GM15510 (cell line): ENCODE data around the gene GPR137.

Experiments
- POLR2A ChIP-seq: IDR thresholded peaks from 3 replicates; pipeline ENCODE4 v1.6.1; 2011; ENCODE audit warnings: borderline replicate concordance; ENCODE audit not compliant: insufficient read length; ENCODE audit errors: extremely low read depth

The GPR137 gene

GRCh38 chr11:64322925-64323260, 37.2 kb downstream of the GPR137 start:
- TF ChIP-seq POLR2A, result no peak

- no peak for TF ChIP-seq POLR2A
These were observed 37.7 kb downstream of the GPR137 start for GRCh38 chr11:64323373-64323772.

GRCh38 chr11:64324692-64325469, 39.2 kb downstream of the GPR137 start:
- TF ChIP-seq POLR2A, result no peak

- no peak for TF ChIP-seq POLR2A
These were observed 41.7 kb downstream of the GPR137 start for GRCh38 chr11:64327375-64327774.

GRCh38 chr11:64327993-64328392, 42.3 kb downstream of the GPR137 start:
- TF ChIP-seq POLR2A, result no peak

- no peak for TF ChIP-seq POLR2A
These were observed 45.2 kb downstream of the GPR137 start for GRCh38 chr11:64330888-64331287.

- TF ChIP-seq POLR2A, result no peak
These were observed 46.1 kb downstream of the GPR137 start for GRCh38 chr11:64331569-64332371.

- no peak for TF ChIP-seq POLR2A
These were observed 47.9 kb downstream of the GPR137 start for GRCh38 chr11:64333556-64333955.

- no peak for TF ChIP-seq POLR2A
These were observed 49.4 kb downstream of the GPR137 start for GRCh38 chr11:64334764-64335735.

GRCh38 chr11:64337538-64338249, 52.0 kb downstream of the GPR137 start:
- TF ChIP-seq POLR2A, result no peak

GRCh38 chr11:64338716-64339115, 53.1 kb downstream of the GPR137 start:
- no peak for TF ChIP-seq POLR2A
